Coronary artery (tissue), 2 donors: ENCODE measurements around the gene MAPK8IP1.

ENCODE experiments used
- DNase-seq: peaks from one replicate; pipeline ENCODE4 v3.0.0-alpha.2; 2017; ENCODE audit warnings: low spot score
- H3K27ac ChIP-seq, 2 donors: fragments of 200-600 bp; sonication (generic); one replicate each; pipeline ENCODE4 v1.5.1; 2016 to 2019
- H3K4me3 ChIP-seq: fragments of 200-600 bp; sonication (generic); 2 replicates; pipeline ENCODE4 v1.5.1; 2016; ENCODE audit warnings: mild to moderate bottlenecking, moderate library complexity
- TF ChIP-seq, protein P1 (sequence below): fragments of 200-600 bp; sonication (generic); IDR thresholded peaks from one replicate; pipeline ENCODE4 v1.5.1; 2019; ENCODE audit warnings: antibody characterized with exemption

Gene MAPK8IP1

DNA sequence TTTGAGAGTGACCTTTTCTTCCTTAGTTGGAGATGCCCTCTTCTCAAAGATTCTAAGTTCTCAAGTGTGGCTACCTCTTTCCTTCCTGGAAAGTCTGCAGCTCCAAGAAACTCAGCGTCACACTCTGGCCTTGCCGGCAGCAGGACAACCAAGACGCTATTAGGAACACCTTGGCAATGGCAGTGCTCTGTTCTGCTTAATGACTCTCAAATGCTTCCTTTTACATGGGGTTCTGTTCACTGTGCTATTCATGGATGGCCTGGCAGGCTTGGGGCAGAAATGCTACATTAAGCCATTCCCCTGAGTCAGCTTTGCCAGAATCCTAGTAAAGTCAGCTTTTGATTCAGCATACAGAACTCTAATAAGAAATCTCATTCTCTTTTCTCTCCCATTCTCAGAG lies 62.9 kb downstream of the MAPK8IP1 start:
- Histone ChIP-seq H3K4me3 (no peak overlapping the region), H3K27ac (no peak overlapping the region)
- DNase-seq: no peak
- TF ChIP-seq, protein P1, sequence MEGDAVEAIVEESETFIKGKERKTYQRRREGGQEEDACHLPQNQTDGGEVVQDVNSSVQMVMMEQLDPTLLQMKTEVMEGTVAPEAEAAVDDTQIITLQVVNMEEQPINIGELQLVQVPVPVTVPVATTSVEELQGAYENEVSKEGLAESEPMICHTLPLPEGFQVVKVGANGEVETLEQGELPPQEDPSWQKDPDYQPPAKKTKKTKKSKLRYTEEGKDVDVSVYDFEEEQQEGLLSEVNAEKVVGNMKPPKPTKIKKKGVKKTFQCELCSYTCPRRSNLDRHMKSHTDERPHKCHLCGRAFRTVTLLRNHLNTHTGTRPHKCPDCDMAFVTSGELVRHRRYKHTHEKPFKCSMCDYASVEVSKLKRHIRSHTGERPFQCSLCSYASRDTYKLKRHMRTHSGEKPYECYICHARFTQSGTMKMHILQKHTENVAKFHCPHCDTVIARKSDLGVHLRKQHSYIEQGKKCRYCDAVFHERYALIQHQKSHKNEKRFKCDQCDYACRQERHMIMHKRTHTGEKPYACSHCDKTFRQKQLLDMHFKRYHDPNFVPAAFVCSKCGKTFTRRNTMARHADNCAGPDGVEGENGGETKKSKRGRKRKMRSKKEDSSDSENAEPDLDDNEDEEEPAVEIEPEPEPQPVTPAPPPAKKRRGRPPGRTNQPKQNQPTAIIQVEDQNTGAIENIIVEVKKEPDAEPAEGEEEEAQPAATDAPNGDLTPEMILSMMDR: no peak

- H3K4me3 ChIP-seq: no peak overlapping the region
- TF ChIP-seq, protein P1: no peak
- no peak for DNase-seq
- H3K27ac ChIP-seq: no peak overlapping the region
These were observed 64.5 kb downstream of the MAPK8IP1 start for GRCh38 chr11:45949992-45950407.
